Fibroblast of the aortic adventitia (primary cell): Measurements from ENCODE around the gene CACNG3. TPM values are rescaled to one million over a fixed set of nuclear protein-coding genes. Genes with fewer than 3 reads are reported as not detected.

Source experiments
- DNase-seq: peaks from one replicate; pipeline ENCODE4 v3.0.0-alpha.2; 2010; ENCODE audit warnings: low read depth
- H3K4me3 ChIP-seq: 2 replicates; pipeline ENCODE4 v1.5.1; 2011; ENCODE audit warnings: low read depth, mild to moderate bottlenecking, control low read depth, low read length, moderate library complexity
- total RNA-seq: library from RNA; depleted of rRNA; stranded (reverse); fragments of >200 nt; gene quantifications from 2 replicates; pipeline ENCODE4 v1.2.3, GENCODE V29; 2012; ENCODE audit warnings: low replicate concordance
- TF ChIP-seq, protein P1 (sequence below): IDR thresholded peaks from 2 replicates; pipeline ENCODE4 v1.5.1; 2011; ENCODE audit warnings: mild to moderate bottlenecking, low read length, control low read depth, inconsistent platforms; ENCODE audit not compliant: insufficient read depth

Gene CACNG3
- total RNA-seq, 1 donor: not detected

DNA sequence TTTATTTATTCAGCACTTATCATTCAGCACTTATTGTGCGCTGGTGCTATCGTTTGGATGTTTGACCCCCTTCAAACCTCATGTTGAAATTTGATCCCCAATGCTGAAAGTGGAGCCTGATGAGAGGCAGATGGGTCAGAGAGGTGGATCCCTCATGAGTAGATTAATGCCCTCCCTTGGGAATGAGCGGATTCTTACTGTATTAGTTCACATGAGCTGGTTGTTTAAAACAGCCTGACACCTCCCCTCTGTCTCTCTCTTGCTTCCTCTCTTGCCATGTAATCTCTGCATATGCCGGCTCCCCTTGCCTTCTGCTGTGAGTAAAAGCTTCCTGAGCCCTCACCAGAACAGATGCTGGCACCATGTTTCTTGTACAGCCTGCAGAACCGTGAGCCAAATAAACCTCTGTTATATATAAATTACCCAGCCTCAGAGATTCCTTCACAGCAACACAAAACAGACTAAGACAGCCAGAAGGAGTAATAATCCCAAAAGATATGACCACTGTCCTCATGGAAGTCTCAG is 111.1 kb downstream of the CACNG3 start:
- DNase-seq: no peak

DNA sequence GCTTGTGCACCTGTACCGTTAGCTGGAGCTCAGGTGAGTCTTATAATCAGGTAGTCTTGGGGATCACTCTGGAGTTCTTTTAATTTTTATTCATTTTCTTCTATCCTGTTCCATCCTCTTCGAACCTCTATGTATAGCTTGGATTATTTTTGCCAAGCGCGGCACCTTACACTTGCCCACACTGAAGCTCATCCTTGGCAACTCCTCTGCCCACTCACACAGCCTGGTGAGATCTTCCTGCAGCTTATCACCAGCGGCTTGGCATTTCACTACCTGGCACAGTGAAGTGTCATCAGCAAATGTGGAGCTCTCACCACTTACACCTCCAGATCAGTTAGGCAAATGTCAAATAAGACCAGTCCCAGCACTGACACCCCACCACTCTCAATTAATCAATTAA is 116.7 kb downstream of the CACNG3 start:
- DNase-seq: no peak
- TF ChIP-seq, protein P1, sequence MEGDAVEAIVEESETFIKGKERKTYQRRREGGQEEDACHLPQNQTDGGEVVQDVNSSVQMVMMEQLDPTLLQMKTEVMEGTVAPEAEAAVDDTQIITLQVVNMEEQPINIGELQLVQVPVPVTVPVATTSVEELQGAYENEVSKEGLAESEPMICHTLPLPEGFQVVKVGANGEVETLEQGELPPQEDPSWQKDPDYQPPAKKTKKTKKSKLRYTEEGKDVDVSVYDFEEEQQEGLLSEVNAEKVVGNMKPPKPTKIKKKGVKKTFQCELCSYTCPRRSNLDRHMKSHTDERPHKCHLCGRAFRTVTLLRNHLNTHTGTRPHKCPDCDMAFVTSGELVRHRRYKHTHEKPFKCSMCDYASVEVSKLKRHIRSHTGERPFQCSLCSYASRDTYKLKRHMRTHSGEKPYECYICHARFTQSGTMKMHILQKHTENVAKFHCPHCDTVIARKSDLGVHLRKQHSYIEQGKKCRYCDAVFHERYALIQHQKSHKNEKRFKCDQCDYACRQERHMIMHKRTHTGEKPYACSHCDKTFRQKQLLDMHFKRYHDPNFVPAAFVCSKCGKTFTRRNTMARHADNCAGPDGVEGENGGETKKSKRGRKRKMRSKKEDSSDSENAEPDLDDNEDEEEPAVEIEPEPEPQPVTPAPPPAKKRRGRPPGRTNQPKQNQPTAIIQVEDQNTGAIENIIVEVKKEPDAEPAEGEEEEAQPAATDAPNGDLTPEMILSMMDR: no peak
- H3K4me3 ChIP-seq: no peak overlapping the region

More for the DNA sequence above, 111.1 kb downstream of the CACNG3 start:
- no peak overlapping the region for H3K4me3 ChIP-seq
- TF ChIP-seq, protein P1: no peak

DNA sequence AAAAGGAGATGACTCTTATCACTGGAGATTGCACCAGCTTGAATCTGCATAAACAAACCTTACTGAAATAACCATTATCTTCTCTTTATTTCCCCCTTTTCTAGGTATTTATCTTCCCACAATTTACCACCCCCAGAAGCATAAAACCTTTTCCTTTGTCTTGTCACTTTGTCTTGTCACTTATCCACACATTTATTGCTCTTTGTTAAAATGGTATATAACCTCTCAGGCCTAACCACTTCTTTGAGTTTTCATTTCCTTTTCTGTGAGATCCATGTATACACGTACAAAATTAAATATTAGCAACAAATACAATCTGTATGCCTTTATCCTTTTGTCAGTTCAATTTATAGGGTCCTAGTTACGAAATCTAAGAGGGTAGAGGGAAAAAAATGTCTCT is 122.9 kb downstream of the CACNG3 start:
- H3K4me3 ChIP-seq: no peak overlapping the region
- TF ChIP-seq, protein P1: no peak
- DNase-seq: no peak

DNA sequence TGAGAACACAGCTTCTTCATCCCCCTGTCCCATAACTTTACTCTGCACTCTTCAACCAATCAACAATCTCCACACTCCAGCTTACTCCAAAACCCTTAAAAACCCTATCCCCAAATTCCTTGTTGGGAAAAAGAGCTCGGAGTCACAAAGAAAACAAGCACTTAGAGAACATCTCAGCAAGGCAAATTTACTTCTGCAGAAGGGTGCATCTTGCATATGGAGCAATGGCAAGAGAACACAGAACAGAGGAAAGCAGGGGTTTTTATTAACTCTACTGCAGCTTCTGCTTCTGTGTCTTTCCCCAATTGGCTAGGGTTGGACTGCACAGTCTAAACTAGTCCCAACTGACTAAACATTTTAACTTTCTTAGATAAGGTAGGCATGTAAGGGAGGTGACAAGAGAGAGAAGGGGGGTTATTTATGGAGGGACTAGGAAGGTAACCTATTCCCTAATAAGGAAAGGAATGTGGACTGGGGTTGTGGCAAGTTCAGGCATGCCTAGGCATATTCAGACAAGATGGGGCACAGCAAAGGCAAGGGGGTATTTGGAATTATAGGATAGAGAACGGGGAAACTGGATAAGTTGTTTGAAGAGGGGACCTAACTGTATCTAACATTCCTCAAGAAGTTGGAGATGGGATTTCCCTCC is 125.5 kb downstream of the CACNG3 start:
- no peak overlapping the region for H3K4me3 ChIP-seq
- TF ChIP-seq, protein P1: no peak
- DNase-seq: no peak

DNA sequence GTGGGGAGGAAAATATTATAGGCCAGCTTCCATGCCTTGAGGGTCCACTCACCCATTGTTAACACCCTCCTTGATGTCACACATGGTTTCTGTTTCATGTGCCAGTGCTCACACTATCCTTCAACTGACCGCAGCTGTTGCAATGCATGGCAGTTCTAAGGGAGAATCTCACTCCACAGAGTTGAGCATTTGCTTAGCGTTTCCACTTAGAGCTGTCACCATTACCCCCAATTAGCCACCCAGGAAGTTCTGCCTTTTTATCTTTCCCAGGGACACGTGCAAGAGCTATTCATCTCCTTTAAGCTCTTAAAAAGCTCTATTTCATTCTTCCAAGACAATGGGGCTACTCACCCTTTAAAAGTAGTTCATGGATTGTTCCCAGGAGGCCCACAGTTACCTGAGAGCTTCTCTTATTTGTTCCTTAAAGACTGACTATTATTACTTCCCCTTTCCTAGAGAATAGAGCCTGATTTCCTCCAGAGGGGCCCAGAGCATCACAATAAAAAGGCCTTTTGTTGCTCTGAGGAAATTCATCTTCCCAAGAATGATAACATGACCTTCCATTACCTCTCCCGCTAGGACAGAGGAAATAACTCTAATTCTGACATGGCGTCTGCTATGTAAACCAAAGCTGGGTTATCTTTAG is 126.8 kb downstream of the CACNG3 start:
- no peak overlapping the region for H3K4me3 ChIP-seq
- TF ChIP-seq, protein P1: no peak
- DNase-seq: no peak

DNA sequence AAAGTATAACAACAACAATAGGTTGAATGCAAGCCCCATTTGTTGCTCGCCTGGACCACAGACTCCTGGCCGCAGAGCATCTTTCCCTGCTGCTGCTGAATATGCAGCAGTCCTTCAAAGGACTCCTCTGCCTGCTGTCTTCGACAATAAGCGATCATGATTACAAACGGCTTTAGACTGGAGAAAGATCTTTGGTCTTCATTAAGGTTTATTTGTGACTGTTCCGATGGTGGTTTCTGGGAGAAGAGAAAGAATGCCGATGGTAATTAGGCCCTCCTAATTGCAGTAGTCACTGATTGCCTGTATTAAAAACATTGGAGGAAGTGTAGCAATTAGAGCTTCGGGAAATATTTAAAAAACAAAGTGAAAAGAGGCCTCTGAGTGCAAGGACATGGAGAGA is 138.2 kb downstream of the CACNG3 start:
- no peak overlapping the region for H3K4me3 ChIP-seq
- no peak for DNase-seq
- TF ChIP-seq, protein P1: no peak
